Right hindlimb (tissue), 1 donor: ENCODE measurements around the gene GPR78.

Experiments
- DNase-seq: peaks from one replicate; pipeline ENCODE4 v3.0.0-alpha.2; 2018

GPR78 gene

GRCh38 chr4:8547108-8547911 is 32.9 kb upstream of the GPR78 start:
- no peak for DNase-seq

DNA sequence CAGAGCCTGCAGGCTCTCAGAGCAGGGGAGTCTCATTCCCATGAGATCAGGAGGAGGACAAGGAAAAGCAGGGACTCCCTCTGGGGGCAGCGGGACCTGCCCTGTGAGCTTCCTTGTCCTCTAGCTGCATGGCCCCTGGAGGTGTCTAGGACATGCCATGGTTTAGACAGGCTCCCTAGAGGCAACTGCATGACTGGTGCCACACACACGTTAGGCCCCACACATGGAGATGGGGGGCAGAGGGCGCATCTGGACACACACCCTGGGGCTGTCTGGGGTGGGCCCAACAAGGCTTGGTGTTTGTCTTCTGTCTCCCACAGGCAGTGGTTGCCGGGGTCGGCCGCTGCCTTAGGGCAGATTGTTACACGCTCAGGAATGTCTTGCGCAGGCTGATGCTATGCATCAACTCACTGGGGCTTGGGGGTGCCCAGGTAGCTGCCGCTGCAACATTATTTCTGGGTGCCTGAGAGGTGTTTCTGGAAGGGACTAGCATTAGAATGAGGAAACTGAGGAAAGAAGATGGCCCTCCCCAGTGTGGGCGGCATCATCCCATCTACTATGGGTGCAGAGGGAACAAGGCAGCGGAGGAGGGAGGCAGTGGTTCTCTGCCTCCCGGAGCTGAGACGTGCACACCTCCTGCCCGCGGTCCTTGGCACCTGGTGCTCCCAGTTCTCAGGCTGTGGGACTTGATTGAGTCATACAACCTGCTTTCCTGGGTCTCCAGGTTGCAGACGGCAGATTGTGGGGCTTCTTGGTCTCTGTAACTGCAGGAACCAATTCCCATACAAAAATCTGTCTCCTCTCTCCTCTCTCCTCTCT is 32.1 kb upstream of the GPR78 start:
- no peak for DNase-seq

- DNase-seq = no peak
These were observed 31.4 kb upstream of the GPR78 start for GRCh38 chr4:8548731-8549351.

DNA sequence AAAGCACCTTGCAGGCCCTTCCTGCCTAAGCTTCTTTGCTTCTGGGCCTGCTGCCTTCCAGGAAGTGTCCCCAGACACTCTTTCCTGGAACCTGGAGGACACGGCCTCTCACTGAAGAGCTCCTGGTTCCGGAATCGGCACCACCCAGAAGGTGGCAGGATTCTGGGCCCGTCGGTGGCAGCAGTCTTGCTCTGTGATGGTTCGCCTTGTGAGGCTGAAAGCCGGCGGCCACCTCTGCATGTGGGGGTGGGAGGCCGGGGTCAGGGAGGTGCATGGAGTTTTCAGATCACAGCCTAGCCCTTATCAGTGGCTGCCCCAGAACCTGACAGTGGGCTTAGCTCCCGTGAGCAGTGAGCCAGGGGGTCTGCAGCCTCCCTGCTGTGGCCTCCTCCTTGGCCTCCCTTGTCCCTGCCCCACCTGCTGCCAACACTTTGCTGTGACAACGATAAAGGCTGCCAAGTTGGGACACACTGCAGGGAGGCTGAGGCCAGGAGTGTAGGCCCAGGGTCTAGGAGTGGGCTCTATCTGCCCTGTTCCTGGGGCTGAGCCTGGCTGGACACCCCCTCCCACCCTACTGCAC is 30.8 kb upstream of the GPR78 start:
- DNase-seq = no peak

GRCh38 chr4:8550691-8551090 is 29.5 kb upstream of the GPR78 start:
- no peak for DNase-seq

DNA sequence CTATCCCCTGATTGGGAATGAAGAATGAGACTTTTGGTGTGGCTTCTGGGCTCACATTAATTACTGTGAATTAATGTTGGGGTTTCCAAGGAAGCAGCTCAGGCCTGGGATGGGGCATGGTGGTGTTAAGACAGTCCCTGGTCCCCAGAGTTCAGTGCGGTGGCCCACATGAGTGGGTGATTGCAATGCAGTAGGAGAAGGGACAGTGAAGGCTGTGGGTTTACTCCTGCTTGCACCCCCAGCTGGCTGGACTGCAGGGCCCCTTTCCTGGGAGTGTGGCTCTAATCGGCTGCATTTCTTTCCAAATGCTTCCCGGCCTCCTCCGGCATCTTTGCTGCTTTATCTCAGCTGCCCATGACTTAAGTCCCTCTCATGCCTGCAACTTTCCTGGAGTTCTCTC is 28.2 kb upstream of the GPR78 start:
- DNase-seq = no peak

GRCh38 chr4:8552581-8553205 is 27.5 kb upstream of the GPR78 start:
- no peak for DNase-seq

DNA sequence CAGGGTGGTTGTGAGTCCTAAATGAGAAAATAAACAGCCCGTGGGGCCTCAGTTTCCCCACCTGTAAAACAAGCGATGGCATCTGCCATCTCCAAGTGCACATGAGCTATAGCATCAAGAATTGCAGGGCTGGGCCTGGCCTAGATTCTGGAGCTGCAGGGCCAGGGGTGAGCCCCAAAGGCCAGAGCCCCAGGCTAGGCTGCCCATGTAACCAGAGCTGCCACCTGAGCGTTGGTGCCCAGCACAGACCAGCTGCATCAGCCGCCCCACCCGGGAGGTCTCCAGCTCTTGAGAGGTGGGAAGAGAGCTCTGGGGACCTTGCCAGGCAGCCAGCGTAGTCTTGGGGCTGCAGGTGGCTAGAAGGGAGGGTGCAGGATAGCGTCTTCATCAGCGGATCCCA is 27.0 kb upstream of the GPR78 start:
- no peak for DNase-seq

- no peak for DNase-seq
These were observed 26.2 kb upstream of the GPR78 start for GRCh38 chr4:8553991-8554405.

DNA sequence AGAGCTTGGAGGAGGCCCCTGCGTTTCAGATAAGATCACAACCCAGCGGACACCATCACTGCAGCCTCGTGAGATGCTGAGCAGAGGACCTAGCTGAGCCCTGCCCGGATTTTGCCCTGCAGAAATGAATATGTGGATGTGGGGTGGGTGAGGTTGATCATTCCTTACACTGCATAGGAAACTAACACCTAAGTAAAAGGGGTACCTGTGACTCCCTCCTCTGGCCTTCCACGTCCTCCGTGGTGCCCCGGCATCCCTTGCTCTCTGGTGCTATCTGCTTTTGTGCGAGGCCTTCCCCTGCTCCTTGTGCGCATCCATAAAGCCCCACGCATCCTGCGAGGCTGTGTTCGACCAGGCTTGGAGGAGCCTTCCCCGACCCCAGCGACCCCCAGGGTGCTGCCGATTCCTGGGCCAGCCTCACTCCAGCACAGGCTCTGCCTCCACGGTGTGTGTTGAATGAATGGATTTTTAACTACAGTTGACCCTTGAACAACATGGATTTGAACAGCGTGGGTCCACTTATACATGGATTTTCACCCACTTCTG is 25.6 kb upstream of the GPR78 start:
- no peak for DNase-seq

DNA sequence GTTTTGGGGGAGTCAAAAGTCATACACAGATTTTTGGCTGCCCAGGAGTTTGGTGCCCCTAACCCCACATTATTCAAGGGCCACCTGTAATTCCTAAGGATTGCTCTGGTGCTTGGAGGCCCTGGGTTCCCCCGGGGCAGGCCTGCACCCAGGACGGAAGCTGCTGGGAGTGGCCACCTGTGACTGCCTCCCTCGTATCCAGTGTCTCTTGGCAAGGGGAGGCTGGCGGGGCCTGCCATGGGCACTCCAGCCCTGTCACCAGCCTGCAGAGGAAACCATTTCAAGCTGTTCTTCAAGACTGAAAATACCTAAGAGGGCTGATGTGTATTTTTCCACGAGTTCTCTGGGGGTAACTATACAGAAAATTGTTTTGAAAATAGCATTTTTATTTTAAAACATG is 24.5 kb upstream of the GPR78 start:
- DNase-seq = no peak

DNA sequence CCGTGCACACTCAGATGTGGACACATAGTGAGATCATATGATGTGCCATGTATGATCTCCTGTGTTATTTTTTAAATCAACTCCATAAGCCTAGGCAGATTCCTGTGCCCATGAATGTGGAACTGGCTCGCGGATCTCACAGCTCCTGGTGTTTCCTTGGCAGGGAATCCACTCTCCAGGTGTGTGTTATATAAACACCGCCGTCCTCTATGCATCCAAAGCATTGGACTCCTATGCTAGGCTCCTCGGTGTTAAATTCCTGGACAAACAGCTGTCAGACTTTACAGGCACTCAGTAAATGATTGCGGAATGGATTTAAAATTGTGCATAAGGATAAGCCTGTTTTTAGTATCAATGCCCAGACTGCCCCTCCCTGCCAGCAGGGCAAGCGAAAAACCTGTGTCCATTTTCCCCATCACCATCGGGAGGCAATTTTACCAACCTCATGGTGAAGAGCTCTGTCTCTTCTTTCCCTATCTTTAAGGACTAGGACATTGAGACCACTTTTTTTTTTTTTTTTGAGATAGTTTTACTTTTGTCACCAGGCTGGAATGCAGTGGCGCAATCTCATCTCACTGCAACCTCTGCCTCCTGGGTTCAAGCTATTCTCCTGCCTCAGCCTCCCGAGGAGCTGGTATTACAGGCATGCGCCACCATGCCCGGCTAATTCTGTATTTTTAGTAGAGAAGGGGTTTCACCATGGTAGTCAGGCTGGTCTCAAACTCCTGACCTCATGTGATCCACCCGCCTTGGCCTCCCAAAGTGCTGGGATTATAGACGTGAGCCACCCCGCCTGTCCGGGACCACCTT is 23.6 kb upstream of the GPR78 start:
- no peak for DNase-seq

DNA sequence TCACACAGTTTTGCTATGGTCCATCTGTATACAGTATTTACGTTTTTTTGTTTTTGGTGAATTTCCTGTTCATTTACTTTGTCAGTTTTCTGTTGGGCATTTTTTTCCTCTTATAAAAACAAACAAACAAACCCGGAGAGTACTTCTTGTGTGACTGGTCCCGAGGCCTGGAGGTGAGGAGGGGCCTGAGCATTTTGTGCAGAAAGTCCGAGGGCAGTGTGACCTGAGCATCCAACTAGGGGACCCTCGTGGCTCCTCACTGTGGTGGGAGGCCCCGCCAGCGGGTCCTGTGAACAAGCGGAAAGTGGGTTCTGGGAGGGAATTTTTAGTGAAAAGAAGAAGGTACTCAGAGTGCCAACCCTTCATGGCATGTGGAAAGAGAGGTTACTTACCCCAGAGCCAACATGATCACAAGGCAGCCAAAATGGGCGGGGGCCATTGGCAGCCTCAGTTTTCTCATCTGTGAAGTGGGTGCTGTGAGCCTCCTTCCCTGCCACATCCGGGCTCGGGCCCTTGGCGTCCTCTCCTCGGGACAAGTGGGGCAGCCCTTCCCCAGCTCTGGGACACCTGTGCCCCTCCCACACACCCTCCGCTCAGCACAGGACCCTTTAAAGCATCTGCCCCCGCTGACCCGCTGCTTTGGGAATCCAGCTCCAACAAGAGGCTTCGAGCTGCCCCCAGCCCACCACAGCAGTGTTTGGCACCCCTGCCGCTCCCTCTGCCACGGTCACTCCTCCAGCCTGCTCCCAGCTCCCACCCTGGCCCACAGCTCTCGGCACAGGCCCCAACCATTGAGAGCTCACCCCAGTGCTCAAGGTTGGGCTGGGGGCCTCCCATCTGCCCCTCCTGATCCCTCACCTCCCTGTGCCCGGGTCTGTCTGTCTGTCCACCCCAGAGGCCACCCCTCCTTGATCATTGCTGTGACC is 22.8 kb upstream of the GPR78 start:
- DNase-seq = no peak

GRCh38 chr4:8558080-8558960 is 21.9 kb upstream of the GPR78 start:
- no peak for DNase-seq

DNA sequence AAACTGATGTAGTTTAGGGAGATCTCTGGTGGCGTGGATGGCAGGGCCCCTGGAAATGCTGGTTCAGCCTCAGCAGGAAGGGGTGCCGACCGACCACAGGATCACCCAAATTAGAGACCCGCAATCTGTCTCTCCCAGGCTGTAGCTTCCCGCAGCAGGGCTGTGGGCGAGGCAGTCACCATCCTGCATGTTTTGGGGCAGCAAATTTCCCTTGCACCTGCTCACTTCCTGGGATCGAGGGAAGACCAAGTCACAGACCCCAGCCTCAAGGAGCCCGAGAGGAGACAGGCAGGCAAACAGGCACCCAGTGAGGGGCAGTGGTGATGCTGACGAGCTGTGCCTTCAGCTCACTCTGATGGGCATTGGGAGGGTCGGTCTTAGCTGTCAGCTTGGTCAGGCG is 21.2 kb upstream of the GPR78 start:
- no peak for DNase-seq

GRCh38 chr4:8559524-8560264 is 20.5 kb upstream of the GPR78 start:
- no peak for DNase-seq

GRCh38 chr4:8560265-8561047 is 19.7 kb upstream of the GPR78 start:
- DNase-seq = no peak

DNA sequence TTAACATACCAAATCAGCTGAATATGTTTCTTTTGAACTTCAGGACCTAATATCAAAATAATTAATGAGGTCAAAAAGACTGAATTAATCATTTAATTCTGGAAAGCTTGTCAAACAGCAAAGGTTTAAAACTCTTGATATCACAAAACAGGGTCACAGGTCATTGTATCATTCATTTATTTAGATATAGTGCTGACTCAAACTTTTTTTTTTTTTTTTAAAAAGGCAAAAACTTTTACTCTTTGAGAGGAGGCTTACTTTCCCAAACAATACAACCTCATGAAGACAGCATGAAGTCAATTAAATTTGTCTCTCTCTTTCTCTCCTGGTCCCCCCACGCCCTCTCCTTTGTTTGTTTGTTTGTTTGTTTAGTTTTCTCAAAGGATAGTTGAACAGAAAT is 15.6 kb upstream of the GPR78 start:
- DNase-seq = no peak
